ENCODE data around the gene IFI44. TPM values are rescaled to one million over a fixed set of nuclear protein-coding genes. Genes with fewer than 3 reads are reported as not detected.

Gene IFI44
- total RNA-seq, 2 experiments from 2014 or later = 67.4 to 70.0 TPM

- Mint-ChIP-seq H3K27ac (peak overlapping the region; percentile 80), H3K9me3 (peaks cover 2% of the 10 kb centered on the region), H3K36me3 (ENCODE audit: low read depth) (peaks cover 38% of the 10 kb centered on the region), H3K27me3 (no peaks in the 10 kb centered on the region), H3K4me3 (peak overlapping the region; percentile 92), H3K4me1 (ENCODE audit: low read depth) (peaks cover 80% of the 10 kb centered on the region)
- Histone ChIP-seq H3K4me3 (ENCODE audit: low read length) (peak overlapping the region; percentile 65), H3K36me3 (ENCODE audit: insufficient read depth, low read length) (peaks cover 11% of the 10 kb centered on the region), H3K27me3 (ENCODE audit: control insufficient read depth in 1 of 2, insufficient read depth in 2 of 2, low read length in 2 of 2) (no peaks in the 10 kb centered on the region), H3K4me1 (ENCODE audit: insufficient read depth, low read length) (peaks cover 25% of the 10 kb centered on the region), H3K9me3 (ENCODE audit: control insufficient read depth in 1 of 2, insufficient read depth in 1 of 2, low read length in 2 of 2) (peaks cover 0 to 8% of the 10 kb centered on the region in 2 experiments), H3K27ac (ENCODE audit: low read depth in 1 of 2, low read length in 2 of 2) (peak overlapping the region; percentile 21 to 55)
- ATAC-seq (ENCODE audit: poor library complexity) (no peak), DNase-seq (peak in 3 of 14 experiments; percentile 10 to 13 (median 11))
- ChIA-PET CTCF (interaction anchor here (0.6 to 1.9 kb wide), 2 partner anchors 33 to 1171 kb away, joined by 4 to 8 read pairs; no protein-coding TSS in a partner anchor), POLR2A (interaction anchor here (0.7 to 1.6 kb wide), 15 partner anchors 8 to 672 kb away, joined by 3 to 29 read pairs (median 4); partner anchors contain the start of genes DNAJB4, FUBP1 and IFI44L)
- no peak for TF ChIP-seq CTCF (IDR thresholded peaks at IDR 0.05)
- intact Hi-C loops (cut with DNase I, micrococcal nuclease) = loop anchor here (2.0 kb wide), 1 partner anchor 33 kb away; no protein-coding TSS in a partner anchor
Observed at GRCh38 chr1:78650114-78650660, 556 bp downstream of the IFI44 start.

- Histone ChIP-seq H3K4me3 (ENCODE audit: low read length) (peak overlapping the region; percentile 65), H3K27ac (ENCODE audit: low read depth in 1 of 2, low read length in 2 of 2) (peak overlapping the region in 1 of 2 donors; percentile 40), H3K9me3 (ENCODE audit: control insufficient read depth in 1 of 2, insufficient read depth in 1 of 2, low read length in 2 of 2) (peaks cover 0 to 8% of the 10 kb centered on the region in 2 experiments), H3K4me1 (ENCODE audit: insufficient read depth, low read length) (peaks cover 16% of the 10 kb centered on the region), H3K27me3 (ENCODE audit: control insufficient read depth in 1 of 2, insufficient read depth in 2 of 2, low read length in 2 of 2) (no peaks in the 10 kb centered on the region), H3K36me3 (ENCODE audit: insufficient read depth, low read length) (peaks cover 20% of the 10 kb centered on the region)
- ATAC-seq (ENCODE audit: poor library complexity) = peak; percentile 57
- Mint-ChIP-seq H3K27me3 (no peaks in the 10 kb centered on the region), H3K9me3 (peaks cover 2% of the 10 kb centered on the region), H3K4me3 (peak overlapping the region; percentile 92), H3K36me3 (ENCODE audit: low read depth) (peaks cover 49% of the 10 kb centered on the region), H3K27ac (peak overlapping the region; percentile 80), H3K4me1 (ENCODE audit: low read depth) (peaks cover 80% of the 10 kb centered on the region)
- DNase-seq = peak in 8 of 14 experiments; percentile 6 to 58 (median 42)
- POLR2A ChIA-PET = interaction anchor here (1.2 kb wide), 1 partner anchor 31 kb away, joined by 10 read pairs; the partner anchor contains the start of gene IFI44L
- CTCF ChIA-PET = interaction anchor here (1.3 kb wide), 1 partner anchor 34 kb away, joined by 5 read pairs; no protein-coding TSS in a partner anchor
- intact Hi-C loops (cut with DNase I, micrococcal nuclease) = loop anchor here (2.0 kb wide), 1 partner anchor 34 kb away; no protein-coding TSS in a partner anchor
- TF ChIP-seq CTCF (IDR thresholded peaks at IDR 0.05) = no peak
Observed at GRCh38 chr1:78651241-78651640, 1.6 kb downstream of the IFI44 start.

- peaks cover 76% of the 10 kb centered on the region for H3K4me1 Mint-ChIP-seq (ENCODE audit: low read depth)
- Histone ChIP-seq H3K9me3 (ENCODE audit: control insufficient read depth in 1 of 2, insufficient read depth in 1 of 2, low read length in 2 of 2) (peaks cover 0 to 5% of the 10 kb centered on the region in 2 experiments), H3K27ac (ENCODE audit: low read depth in 1 of 2, low read length in 2 of 2) (no peak overlapping the region), H3K4me3 (ENCODE audit: low read length) (peak overlapping the region; percentile 65), H3K36me3 (ENCODE audit: insufficient read depth, low read length) (peaks cover 25% of the 10 kb centered on the region), H3K27me3 (ENCODE audit: control insufficient read depth in 1 of 2, insufficient read depth in 2 of 2, low read length in 2 of 2) (no peaks in the 10 kb centered on the region), H3K4me1 (ENCODE audit: insufficient read depth, low read length) (peaks cover 8% of the 10 kb centered on the region)
- H3K36me3 Mint-ChIP-seq (ENCODE audit: low read depth) = peaks cover 54% of the 10 kb centered on the region
- CTCF ChIA-PET = interaction anchor here (1.3 kb wide), 1 partner anchor 35 kb away, joined by 5 read pairs; no protein-coding TSS in a partner anchor
- ATAC-seq (ENCODE audit: poor library complexity) (no peak), DNase-seq (no peak)
- no peak for TF ChIP-seq CTCF (IDR thresholded peaks at IDR 0.05)
- POLR2A ChIA-PET = no interaction called here
- H3K4me3 Mint-ChIP-seq = peak overlapping the region; percentile 92
- intact Hi-C loops (cut with DNase I, micrococcal nuclease) = no loop called here
- H3K27me3 Mint-ChIP-seq = no peaks in the 10 kb centered on the region
- peaks cover 2% of the 10 kb centered on the region for H3K9me3 Mint-ChIP-seq
- H3K27ac Mint-ChIP-seq = peak overlapping the region; percentile 80
Observed at GRCh38 chr1:78652019-78652560, 2.5 kb downstream of the IFI44 start.

All from CD4-positive, alpha-beta T cell (primary cell).